Left lung (tissue), 10 donors: ENCODE results near the gene ZC3H12C. TPM values are rescaled to one million over a fixed set of nuclear protein-coding genes. Genes with fewer than 3 reads are reported as not detected.

ENCODE experiments used
- ATAC-seq: fragments of 200-7000 bp; cut with Tn5 transposase; one replicate; pipeline ENCODE4 v1.9.1; 2020; ENCODE audit warnings: moderate library complexity
- DNase-seq, 4 donors: peaks; one replicate each; pipeline ENCODE4 v3.0.0-alpha.2; 2013 to 2020
- H3K27ac ChIP-seq, 2 donors: fragments of 200-600 bp; sonication (generic) in 1 of 2; one replicate each; pipeline versions ENCODE4 v1.5.0 to v1.8.0; 2020 to 2021
- H3K27me3 ChIP-seq, 2 donors: fragments of 200-600 bp; sonication (generic) in 1 of 2; one replicate each; pipeline versions ENCODE4 v1.5.0 to v1.8.0; 2020 to 2021
- H3K36me3 ChIP-seq, 2 donors: fragments of 200-600 bp; sonication (generic) in 1 of 2; one replicate each; pipeline versions ENCODE4 v1.5.0 to v1.8.0; 2020 to 2021
- H3K4me1 ChIP-seq, 2 donors: fragments of 200-600 bp; one replicate each; pipeline ENCODE4 v1.8.0; 2021
- H3K4me3 ChIP-seq, 2 donors: fragments of 200-600 bp; sonication (generic) in 1 of 2; one replicate each; pipeline versions ENCODE4 v1.5.0 to v1.8.0; 2020 to 2021; ENCODE audit warnings: mild to moderate bottlenecking in 1 of 2
- H3K9me3 ChIP-seq, 2 donors: fragments of 200-600 bp; sonication (generic) in 1 of 2; one replicate each; pipeline versions ENCODE4 v1.5.0 to v1.8.0; 2020 to 2021
- intact Hi-C, 2 donors: fragments of 100-400 bp; cut with DNase I; formaldehyde crosslinking; loops; one replicate each; pipeline versions ENCODE4 v1.11.2 to v1.14.2; 2022
- polyA plus RNA-seq, 6 donors: library from polyadenylated mRNA; unstranded; fragments of 120-200 nt; gene quantifications; one replicate each; pipeline ENCODE4 v1.2.1, GENCODE V29; 2013; ENCODE audit not compliant: insufficient read length in 6 of 6
- total RNA-seq, 2 donors: library from RNA; stranded (reverse); fragmentation: NEBNext Ultra II Directional; extraction: Animal tissue kit (Norgen Biotek cat#: 25700); gene quantifications; one replicate each; pipeline ENCODE4 v1.2.1, GENCODE V29; 2021
- TF ChIP-seq, protein P1 (sequence below), 2 donors: fragments of 200-600 bp; sonication (generic) in 1 of 2; IDR thresholded peaks; one replicate each; pipeline versions ENCODE4 v1.5.0 to v1.8.0; 2021; ENCODE audit warnings: antibody characterized with exemption in 2 of 2
- donor health status: DM: no; HTN: yes; CAD: no.
- donor health status: DM: no; HTN: no; CAD: no.

ZC3H12C gene
- total and polyA plus RNA-seq, 8 donors = 7.4 to 16.2 (median 9.2) TPM

- no peaks in the 10 kb centered on the region for H3K9me3 ChIP-seq
- intact Hi-C loops = no loop called here
- TF ChIP-seq, protein P1, sequence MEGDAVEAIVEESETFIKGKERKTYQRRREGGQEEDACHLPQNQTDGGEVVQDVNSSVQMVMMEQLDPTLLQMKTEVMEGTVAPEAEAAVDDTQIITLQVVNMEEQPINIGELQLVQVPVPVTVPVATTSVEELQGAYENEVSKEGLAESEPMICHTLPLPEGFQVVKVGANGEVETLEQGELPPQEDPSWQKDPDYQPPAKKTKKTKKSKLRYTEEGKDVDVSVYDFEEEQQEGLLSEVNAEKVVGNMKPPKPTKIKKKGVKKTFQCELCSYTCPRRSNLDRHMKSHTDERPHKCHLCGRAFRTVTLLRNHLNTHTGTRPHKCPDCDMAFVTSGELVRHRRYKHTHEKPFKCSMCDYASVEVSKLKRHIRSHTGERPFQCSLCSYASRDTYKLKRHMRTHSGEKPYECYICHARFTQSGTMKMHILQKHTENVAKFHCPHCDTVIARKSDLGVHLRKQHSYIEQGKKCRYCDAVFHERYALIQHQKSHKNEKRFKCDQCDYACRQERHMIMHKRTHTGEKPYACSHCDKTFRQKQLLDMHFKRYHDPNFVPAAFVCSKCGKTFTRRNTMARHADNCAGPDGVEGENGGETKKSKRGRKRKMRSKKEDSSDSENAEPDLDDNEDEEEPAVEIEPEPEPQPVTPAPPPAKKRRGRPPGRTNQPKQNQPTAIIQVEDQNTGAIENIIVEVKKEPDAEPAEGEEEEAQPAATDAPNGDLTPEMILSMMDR (IDR thresholded peaks at IDR 0.05) = no peak
- H3K36me3 ChIP-seq = no peaks in the 10 kb centered on the region
- no peak overlapping the region for H3K27ac ChIP-seq
- no peak for ATAC-seq
- H3K4me3 ChIP-seq = no peak overlapping the region
- no peaks in the 10 kb centered on the region for H3K27me3 ChIP-seq
- H3K4me1 ChIP-seq = no peaks in the 10 kb centered on the region
- peak in 1 of 4 donors; percentile 7 for DNase-seq
Observed at GRCh38 chr11:110128161-110128560, 35.0 kb downstream of the ZC3H12C start.

- no peaks in the 10 kb centered on the region for H3K36me3 ChIP-seq
- intact Hi-C loops = no loop called here
- H3K4me1 ChIP-seq = no peaks in the 10 kb centered on the region
- DNase-seq (peak in 2 of 4 donors; percentile 26 to 43), ATAC-seq (no peak)
- no peaks in the 10 kb centered on the region for H3K27me3 ChIP-seq
- no peak overlapping the region for H3K27ac ChIP-seq
- TF ChIP-seq, protein P1 (IDR thresholded peaks at IDR 0.05) = no peak
- H3K9me3 ChIP-seq = no peaks in the 10 kb centered on the region
- H3K4me3 ChIP-seq = no peak overlapping the region
Observed at GRCh38 chr11:110130642-110131238, 37.5 kb downstream of the ZC3H12C start.

GRCh38 chr11:110131386-110132123, 38.4 kb downstream of the ZC3H12C start:
- intact Hi-C loops = no loop called here
- DNase-seq (no peak), ATAC-seq (no peak)
- Histone ChIP-seq H3K27me3 (no peaks in the 10 kb centered on the region), H3K4me1 (no peaks in the 10 kb centered on the region), H3K36me3 (peaks cover 0 to 2% of the 10 kb centered on the region in 2 donors), H3K4me3 (no peak overlapping the region), H3K9me3 (no peaks in the 10 kb centered on the region), H3K27ac (no peak overlapping the region)
- TF ChIP-seq, protein P1 (IDR thresholded peaks at IDR 0.05) = no peak

DNA sequence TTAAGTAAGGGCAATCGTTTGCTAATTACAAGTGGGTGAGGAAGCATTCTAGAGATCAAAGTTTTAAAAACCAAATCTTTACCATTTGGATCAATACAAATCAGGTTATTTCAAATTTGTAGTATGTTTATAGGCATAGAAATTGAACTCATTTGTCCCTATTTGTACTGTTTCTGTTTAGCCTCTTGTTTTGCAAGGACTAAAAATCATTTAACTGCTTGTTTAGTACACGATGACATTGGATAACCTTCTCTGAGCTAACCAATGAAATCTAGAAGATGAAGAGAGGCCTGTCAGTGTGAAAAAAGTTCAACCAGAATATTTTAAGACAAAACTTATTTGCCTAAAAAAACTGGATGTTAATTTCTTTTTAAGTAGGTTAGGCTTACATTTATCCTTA, 40.0 kb downstream of the ZC3H12C start:
- no peak for ATAC-seq
- Histone ChIP-seq H3K27ac (no peak overlapping the region), H3K27me3 (no peaks in the 10 kb centered on the region), H3K36me3 (peaks cover 0 to 10% of the 10 kb centered on the region in 2 donors), H3K9me3 (no peaks in the 10 kb centered on the region), H3K4me1 (no peaks in the 10 kb centered on the region), H3K4me3 (no peak overlapping the region)
- DNase-seq = no peak
- intact Hi-C loops = no loop called here
- TF ChIP-seq, protein P1 (IDR thresholded peaks at IDR 0.05) = no peak

- no peak overlapping the region for H3K4me3 ChIP-seq
Observed at GRCh38 chr11:110134110-110134509, 40.9 kb downstream of the ZC3H12C start.

More at GRCh38 chr11:110134110-110134509, 40.9 kb downstream of the ZC3H12C start:
- intact Hi-C loops = no loop called here
- Histone ChIP-seq H3K36me3 (peaks cover 0 to 10% of the 10 kb centered on the region in 2 donors), H3K27ac (no peak overlapping the region), H3K4me1 (no peaks in the 10 kb centered on the region), H3K9me3 (no peaks in the 10 kb centered on the region), H3K27me3 (no peaks in the 10 kb centered on the region)
- no peak for DNase-seq
- TF ChIP-seq, protein P1 (IDR thresholded peaks at IDR 0.05) = no peak
- no peak for ATAC-seq
